GM12878 (cell line): ENCODE results near the gene CTSH.

Experiments
- ATF2 ChIP-seq: IDR thresholded peaks from 2 replicates; pipeline ENCODE4 v1.6.1; 2012; ENCODE audit warnings: low read length, inconsistent platforms
- CEBPB ChIP-seq, 2 experiments: fragments of 150-350 bp in 1 of 2; IDR thresholded peaks; 2 replicates each; pipeline ENCODE4 v1.6.1; 2012 to 2014; ENCODE audit warnings: low read depth in 2 of 2, low read length in 2 of 2, borderline replicate concordance in 1 of 2, inconsistent platforms in 1 of 2
- CTCF ChIP-seq, 3 experiments: IDR thresholded peaks in 2 of 3; conservative IDR thresholded peaks in 1 of 3; 2 replicates each; pipeline ENCODE4 v1.5.1; 2011; ENCODE audit warnings: low read depth in 3 of 3, low read length in 3 of 3, mild to moderate bottlenecking in 3 of 3, control low read depth in 2 of 3, moderate library complexity in 2 of 3, inconsistent platforms in 1 of 3, mixed read lengths in 1 of 3; ENCODE audit not compliant: control insufficient read depth in 2 of 3, insufficient read depth in 1 of 3; ENCODE audit errors: extremely low read depth in 1 of 3
- POLR2A ChIP-seq: IDR thresholded peaks from 2 replicates; pipeline ENCODE4 v1.6.1; 2011; ENCODE audit warnings: low read depth, mild to moderate bottlenecking, low read length

- TF ChIP-seq ATF2: no peak
- TF ChIP-seq CTCF (IDR thresholded peaks at IDR 0.05 in 2 of 3, conservative IDR thresholded peaks at IDR 0.05 in 1 of 3; ENCODE audit: control insufficient read depth in 2 of 3, extremely low read depth in 1 of 3, insufficient read depth in 1 of 3, low read depth in 3 of 3, low read length in 3 of 3): no peak
- TF ChIP-seq POLR2A: peak; percentile 91
- TF ChIP-seq CEBPB (IDR thresholded peaks at IDR 0.05; ENCODE audit: borderline replicate concordance in 1 of 2, low read depth in 2 of 2, low read length in 2 of 2): no peak
Observed at GRCh38 chr15:78944669-78945407, at the start of gene CTSH.
